ENCODE results near the gene DTX3.

DNA sequence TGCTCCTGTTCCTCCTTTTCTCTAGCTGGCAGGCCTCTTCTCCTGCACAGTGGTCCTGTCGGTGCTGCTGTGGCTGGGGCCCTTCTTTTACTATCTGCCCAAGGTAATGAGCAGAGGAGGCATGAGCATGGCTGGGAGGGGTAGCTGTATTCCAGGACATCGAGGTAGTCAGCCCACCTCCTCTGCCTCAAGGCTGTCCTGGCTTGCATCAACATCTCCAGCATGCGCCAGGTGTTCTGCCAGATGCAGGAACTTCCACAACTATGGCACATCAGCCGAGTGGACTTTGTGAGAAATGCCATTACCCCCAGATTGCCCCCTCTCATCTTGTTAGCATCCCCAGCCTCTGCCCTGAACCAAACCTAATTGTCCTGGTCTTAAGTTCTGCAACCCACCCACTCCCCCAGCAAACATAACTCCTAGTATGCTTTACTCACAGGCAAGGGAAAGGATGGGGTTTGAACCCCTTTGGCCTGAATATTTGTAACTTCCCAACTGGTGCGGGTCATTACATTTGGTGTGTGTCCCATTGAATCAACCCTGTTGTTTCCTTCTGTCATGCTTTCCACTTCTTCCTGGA, 19.3 kb downstream of the DTX3 start:
- TF ChIP-seq, protein P1, sequence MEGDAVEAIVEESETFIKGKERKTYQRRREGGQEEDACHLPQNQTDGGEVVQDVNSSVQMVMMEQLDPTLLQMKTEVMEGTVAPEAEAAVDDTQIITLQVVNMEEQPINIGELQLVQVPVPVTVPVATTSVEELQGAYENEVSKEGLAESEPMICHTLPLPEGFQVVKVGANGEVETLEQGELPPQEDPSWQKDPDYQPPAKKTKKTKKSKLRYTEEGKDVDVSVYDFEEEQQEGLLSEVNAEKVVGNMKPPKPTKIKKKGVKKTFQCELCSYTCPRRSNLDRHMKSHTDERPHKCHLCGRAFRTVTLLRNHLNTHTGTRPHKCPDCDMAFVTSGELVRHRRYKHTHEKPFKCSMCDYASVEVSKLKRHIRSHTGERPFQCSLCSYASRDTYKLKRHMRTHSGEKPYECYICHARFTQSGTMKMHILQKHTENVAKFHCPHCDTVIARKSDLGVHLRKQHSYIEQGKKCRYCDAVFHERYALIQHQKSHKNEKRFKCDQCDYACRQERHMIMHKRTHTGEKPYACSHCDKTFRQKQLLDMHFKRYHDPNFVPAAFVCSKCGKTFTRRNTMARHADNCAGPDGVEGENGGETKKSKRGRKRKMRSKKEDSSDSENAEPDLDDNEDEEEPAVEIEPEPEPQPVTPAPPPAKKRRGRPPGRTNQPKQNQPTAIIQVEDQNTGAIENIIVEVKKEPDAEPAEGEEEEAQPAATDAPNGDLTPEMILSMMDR (IDR thresholded peaks at IDR 0.05): no peak
- TF ChIP-seq POLR2A (IDR thresholded peaks at IDR 0.05): no peak
